Astrocyte (in vitro differentiated cells and primary cell): Measurements from ENCODE around the gene INPP4B.

Source experiments
- CTCF ChIP-seq: IDR thresholded peaks from 2 replicates; pipeline ENCODE4 v1.5.1; 2011; ENCODE audit warnings: low read depth, mild to moderate bottlenecking, inconsistent platforms, low read length, moderate library complexity; ENCODE audit not compliant: insufficient read depth
- EZH2 ChIP-seq: IDR thresholded peaks from 2 replicates; pipeline ENCODE4 v1.6.1; 2012; ENCODE audit warnings: mild to moderate bottlenecking, low read length, inconsistent platforms; ENCODE audit not compliant: insufficient read depth

- TF ChIP-seq CTCF (no peak), EZH2 (no peak)
Measured at GRCh38 chr4:142683997-142684396, 162.1 kb downstream of the INPP4B start.
